DMS53 treated with DMSO at 0.1 percent for 48 hours (cell line): ENCODE measurements around the gene APIP.

Experiments used
- DNase-seq: peaks from one replicate; lab custom pipeline; 2025; ENCODE audit not compliant: unreplicated experiment; lab: John Stamatoyannopoulos, UW

Gene APIP

DNA sequence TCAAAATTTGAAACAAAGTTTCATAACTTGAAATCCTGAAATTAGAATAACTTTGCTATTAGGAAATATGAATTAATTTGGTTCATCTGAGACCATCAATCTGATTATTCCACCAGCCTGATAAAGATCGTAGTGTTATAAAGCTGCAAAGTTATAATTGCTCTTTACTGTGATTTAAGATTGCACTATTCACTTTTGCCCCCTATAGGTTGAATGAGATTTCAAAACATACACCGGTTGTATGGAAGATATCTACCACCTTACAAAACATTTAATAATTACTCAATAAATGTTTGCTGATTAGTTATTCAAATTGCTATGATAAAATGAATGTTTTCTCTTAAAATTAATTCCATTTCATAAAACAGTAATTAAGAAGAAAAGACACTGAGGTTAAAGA is 26.1 kb downstream of the APIP start:
- no peak for DNase-seq

DNA sequence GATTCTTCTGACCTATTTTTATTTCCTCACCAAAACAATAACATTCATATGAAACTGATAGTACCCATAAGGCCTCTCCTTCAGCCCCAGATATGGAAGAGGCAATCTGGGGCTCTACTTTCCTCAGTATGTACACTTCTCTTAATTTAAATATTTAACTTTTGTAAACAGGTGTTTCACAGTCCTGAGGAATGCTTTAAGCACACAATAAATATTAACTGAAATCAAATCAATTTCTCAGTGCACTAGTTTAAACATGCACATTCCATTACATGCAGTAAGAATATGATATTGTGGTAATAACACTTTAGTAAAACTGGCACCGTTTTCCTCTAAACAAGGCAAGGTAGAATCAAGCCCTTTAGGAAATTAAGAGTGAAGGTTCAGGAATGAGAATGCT is 28.9 kb downstream of the APIP start:
- DNase-seq = no peak

DNA sequence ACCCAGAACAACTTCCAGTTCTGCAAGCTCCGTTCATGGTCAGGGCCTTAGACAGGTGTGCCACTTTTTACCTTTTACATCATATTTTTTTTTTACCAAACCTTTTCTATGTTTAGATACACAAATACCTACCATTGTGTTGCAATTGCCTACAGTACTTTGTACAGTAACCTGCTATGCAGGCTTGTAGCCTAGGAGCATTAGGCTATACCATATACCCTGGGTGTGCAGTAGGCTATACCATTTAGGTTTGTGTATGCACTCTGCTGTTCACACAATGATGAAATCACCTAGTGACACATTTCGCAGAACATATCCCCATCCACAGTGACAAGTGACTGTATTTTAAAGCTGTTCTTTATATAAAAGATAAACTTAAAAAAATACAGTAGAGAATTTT is 29.6 kb downstream of the APIP start:
- no peak for DNase-seq

DNA sequence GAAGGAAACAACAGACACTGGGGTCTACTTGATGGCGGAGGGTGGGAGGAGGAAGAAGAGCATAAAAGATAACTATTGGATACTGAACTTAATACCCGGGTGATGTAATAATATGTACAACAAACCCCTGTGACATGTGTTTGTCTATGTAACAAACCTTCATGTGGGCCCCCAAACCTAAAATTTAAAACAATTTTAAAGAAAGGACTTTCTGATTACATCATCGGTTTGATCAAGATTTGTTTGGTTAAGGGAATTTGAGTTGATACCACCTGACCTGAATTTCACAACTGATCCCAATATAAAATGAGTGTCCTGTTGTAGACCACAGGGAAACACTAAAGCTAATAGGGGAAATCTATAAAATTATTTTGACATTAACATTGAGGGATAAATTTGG is 34.3 kb downstream of the APIP start:
- no peak for DNase-seq

DNA sequence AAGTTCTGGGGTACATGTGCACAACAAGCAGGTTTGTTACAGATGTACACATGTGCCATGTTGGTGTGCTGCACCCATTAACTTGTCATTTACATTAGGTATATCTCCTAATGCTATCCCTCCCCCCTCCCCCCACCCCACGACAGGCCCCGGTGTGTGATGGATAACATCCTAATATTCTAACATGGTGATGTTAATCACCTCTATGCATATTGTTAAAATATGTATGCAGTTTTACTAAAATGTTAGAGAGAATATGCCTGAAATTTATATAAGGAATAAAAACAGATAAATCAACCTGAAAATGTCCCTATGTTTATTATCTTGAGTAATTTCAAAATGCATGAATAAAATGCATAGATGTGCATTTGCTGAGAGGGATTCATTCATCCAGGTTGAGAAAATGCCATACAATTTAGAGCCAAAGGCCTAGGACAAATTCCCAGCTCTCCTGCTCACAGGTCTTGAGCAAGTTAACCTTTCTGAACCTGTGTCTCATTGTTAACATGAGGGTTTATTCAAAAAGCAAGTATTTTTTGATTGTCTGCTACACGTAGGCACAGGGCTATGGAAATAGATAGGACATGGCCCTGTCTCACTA is 38.7 kb downstream of the APIP start:
- no peak for DNase-seq

DNA sequence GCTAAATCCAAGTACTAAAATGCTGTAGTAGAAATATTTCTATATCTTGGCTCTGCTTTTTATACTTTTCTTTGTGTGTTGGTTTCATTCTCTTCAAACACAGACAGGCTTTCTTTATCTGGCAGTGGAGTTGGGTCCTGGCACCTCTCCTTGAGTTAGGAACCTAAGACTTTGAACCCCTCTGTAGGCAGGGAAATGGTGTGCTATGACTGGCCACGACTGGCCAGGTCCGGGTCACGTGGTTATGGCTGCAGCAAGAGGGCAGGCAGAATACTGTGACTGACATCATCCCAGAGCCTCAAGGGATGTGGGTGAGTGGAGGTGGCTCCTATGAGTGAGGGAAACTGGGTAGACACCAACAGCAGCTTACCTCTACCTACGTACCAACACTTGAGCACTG is 42.0 kb downstream of the APIP start:
- no peak for DNase-seq

DNA sequence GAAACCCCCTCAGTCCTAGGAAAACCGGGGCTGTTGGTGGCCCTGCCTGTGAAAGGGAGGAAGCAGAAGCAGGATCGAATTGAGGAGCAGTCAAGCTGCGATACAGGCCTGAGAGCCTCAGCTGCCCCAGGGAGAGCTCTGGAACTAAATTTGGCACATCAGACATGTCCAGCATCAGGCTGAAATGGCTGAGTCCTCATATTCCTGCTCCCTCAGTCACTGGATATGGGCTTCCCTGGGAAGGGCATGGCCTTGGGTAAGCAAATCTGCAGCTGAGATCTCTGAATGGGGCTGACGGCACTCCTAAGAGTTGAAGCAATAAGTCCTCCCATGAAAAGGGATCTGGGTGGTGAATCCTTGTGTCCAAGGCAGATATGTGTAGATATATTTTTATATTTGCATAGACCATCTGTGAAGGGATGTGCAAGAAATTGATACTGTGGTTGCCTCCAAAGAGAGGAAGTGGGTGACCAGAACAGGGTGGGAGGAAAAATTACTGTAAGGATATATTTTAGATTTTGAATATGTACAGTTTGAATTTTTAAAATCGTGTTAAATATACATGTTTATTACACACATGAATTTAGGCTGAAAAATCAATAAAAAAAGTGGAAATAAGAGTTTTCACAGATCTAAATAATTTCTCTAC is 45.5 kb downstream of the APIP start:
- no peak for DNase-seq

DNA sequence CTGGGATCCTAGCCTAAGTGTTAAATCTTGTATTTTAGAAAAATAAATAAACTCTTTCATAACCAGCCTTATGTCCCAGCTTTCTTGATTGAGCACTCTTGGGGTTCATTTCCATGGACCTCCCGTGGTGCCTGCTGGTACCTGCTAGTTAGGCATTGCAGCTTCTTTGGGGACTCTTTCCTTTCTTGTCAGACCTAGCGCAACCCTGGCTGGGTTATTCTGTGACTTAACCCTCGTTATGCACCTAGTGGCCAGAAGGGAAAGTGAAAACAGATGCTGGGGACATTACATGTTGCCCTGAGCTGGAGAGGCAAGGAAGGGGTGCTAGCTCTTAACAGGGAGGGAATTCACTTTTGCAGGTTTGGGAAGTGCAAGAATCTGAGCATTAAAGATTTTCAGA is 46.8 kb downstream of the APIP start:
- no peak for DNase-seq

DNA sequence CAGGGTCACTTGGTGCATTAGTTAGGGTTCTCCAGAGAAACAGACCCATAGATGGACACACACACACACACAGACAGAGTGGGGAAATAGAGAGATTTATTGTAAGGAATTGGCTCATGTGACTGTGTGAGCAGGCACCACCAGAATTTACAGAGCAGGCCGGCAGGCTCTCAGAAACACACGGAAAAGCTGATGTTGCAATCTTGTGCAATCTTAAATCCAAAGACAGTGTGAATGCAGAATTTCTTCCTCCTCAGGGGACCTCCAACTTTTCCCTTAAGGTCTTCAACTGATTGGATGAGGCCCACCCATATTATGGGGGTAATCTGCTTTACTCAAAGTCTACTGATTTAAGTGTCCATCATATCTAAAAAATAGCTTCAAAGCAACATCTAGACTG is 49.8 kb downstream of the APIP start:
- no peak for DNase-seq

DNA sequence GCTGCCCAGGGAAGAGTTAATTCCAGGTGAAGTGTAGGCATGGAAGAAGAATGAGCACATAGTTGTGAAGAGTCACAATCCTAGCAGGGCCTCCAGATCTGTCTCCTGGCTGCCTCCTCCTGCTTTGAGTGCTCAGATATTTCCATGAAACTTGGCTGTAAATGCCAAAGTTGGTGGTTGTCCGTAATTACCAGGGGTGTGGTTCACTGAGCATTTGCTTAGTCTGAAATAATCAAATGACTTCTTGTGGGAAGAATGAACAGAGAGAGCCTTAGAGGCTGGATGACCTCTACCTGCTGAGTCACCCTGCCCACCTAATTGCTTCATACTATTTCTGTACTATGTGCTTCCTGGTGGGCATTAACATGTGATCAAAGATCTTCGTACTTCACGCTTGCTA is 50.9 kb downstream of the APIP start:
- no peak for DNase-seq

DNA sequence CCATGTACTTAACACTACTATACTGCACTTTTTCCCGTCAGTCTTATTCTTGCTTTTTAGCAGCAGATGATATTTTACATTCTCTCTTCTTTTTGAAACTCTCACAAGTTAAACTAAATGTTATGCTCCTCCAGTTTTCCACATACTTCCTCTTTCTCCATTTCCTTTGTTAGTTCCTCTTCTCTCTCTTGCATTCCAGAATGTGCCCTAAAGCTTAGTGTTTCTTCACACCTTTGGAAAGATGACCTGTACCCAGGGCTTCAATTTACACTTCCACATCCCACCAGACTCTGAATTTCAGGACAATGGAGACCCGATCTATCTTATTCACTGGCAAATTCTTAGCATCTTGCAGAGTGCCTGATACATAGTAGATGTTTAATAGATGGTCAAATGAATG is 51.8 kb downstream of the APIP start:
- DNase-seq = no peak

DNA sequence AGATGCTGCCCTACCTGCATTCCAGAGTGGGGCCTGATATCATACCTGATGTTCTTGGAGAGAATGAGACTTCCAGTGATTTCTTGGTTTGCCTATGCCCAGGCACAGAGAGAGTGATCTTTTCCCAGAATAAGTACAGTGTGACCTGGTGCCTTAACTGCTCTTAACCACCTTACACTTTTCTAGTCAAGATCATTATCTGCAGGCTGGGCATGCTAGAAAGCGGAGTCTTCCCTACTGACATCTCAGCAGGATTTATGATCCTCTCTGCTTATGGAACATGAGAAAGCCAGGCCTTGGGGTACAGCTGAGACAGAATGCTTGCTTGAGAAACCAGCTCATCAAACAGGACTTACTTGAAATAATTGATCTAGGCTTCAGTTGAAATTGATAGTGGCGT is 53.1 kb downstream of the APIP start:
- no peak for DNase-seq

DNA sequence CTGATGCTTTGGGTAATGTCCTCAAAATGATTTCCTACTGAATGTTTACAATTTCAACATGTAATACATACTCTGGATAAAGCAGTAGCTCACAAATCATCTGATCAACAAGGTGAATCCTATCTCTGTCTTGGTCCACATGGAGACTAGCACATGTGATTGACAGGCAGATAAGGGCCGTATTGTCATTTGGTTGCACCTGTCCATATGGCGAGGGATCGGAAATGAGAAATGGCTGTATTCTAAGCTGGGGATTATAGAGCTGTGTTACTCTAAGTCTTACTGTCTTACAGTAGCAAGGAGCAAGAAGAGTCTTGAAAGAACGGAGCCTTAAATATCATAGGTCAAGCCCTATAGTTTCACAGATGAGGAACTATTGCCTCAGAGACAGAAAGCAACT is 55.7 kb downstream of the APIP start:
- no peak for DNase-seq

DNA sequence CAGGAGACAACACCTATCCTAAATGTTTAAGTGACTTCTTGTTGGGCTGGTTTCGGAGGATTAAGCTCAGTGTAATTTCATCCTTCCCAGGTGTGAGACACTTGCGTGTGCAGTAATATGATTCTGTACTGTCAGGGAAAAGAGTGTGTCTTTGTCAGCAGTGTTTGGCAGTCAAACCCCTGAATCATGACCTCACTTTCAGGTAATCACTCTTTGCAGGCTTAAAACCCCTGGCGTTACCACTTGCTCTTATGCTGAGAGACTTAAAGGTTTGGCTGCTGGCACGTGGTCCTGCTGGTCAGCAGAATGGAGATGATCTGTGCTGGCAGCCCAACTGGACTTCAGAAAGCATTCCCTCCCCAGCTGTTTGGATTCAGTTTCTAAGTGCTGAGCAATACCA is 56.1 kb downstream of the APIP start:
- DNase-seq = no peak

DNA sequence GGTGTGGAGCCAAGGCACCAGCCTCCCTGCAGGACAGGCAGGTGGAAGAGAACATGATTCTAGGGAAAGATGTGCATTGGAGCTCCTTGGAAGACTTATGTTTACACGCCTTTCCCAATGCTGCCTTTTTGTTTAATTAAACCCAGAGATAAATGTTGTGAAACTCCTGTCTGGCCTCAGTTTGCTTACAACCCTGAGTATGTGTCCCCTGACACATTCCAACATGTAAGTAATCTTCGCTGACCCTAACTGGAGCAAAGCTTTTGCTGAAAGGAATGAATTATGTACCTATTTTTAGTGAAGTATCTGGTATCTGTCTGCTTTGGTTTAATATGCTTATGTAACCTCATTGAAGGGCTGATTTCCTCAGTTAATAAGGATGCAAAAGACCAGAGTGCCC is 56.7 kb downstream of the APIP start:
- DNase-seq = no peak

DNA sequence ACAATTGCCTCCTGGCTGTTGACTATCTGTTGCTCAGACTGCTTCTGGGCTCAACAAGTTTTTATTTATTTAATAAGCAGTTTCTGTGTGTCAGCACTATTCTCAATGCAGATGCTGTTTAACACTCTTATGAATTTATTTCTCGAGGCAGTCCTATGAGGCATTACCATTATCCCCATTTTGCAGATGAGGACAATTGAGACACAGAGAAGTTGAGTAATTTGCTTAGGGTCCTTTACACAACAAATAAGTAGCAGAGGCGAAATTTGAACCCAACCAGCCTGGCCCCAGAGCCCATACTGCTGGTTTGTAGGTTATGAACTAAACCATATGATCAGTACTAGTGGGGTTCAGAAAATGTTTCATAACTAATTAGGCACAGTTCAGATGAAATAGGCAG is 58.7 kb downstream of the APIP start:
- DNase-seq = no peak

DNA sequence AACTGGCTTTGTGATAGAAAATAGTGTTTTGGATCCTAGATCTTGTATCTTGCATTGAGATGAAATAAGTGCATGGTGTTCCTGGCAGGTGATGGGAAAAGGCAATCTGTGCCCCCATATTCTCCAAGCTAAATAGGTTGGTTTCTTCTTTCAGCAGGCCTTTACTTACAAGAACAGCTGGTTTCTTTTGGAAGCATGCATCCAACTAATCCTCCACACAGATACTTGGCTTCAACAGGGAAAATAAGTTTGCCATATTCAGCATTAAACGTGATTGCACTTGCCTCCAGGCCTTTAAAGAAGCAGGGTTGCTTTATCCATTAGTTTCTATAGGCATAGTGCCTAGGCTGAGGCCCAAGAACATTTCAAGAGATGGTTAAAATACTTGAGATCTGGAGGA is 59.9 kb downstream of the APIP start:
- DNase-seq = no peak

DNA sequence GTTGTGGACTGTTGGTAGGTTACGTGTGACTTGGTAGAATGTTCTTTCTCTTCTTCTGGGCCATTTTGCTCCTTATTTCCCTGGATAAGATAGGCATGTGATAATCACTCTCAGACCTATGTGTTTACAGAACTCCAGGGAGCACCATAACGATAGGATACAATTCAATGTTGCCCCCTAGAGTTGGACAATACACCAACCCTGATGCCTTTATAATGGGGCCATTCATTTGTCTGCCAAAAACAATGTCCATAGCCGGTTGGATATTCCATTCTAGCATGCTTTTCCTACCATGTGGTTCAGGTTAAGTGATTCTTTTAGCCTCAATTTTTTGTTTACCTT is 60.5 kb downstream of the APIP start:
- no peak for DNase-seq

DNA sequence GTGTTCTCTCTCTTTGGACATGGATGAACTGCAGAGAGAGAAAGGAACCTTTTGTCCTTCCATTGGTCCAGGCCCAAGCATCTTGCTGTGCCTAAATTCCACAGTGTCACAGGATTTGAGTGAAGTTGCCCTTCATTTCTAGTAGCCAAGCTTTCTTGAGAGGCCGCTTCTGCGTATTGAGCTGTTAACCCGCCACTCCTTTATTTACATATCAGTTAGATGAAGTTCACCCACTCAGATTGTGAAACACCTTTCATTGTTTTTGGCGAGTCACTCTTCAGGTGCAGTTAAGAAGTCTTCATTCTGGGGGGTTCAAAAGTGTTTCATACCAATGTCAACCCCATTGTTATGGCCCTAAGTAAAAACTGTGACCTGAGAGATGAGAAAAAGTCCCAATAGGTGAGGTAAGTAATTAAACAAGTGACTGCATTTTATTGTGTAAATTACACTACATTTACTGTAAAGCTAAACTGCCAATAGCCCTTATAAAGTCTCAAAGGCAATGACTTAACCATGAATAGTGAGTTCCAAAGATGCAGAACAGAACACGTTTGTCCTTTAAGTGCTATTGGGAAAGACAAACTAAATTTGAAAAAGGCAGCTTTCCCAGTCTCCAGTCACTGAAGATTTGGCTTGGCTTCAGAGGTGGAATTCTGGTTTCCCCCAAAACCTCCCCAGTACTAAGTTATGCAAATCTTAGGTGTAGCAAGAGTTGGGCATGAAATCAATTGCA is 61.0 kb downstream of the APIP start:
- no peak for DNase-seq

DNA sequence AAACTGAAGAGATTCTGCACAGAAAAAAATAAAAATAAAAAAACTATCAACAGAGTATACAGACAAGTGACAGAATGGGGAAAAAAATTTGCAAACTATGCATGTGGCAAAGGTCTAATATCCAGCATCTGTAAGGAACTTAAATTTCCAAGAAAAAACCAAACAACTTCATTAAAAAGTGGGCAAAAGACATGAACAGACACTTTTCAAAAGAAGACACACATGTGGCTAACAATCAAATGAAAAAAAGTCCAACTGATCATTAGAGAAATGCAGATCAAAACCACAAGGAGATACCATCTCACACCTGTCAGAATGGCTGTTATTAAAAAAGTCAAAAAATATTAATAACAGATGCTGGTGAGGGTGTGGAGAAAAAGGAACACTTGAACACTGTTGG is 64.3 kb downstream of the APIP start:
- DNase-seq = no peak

DNA sequence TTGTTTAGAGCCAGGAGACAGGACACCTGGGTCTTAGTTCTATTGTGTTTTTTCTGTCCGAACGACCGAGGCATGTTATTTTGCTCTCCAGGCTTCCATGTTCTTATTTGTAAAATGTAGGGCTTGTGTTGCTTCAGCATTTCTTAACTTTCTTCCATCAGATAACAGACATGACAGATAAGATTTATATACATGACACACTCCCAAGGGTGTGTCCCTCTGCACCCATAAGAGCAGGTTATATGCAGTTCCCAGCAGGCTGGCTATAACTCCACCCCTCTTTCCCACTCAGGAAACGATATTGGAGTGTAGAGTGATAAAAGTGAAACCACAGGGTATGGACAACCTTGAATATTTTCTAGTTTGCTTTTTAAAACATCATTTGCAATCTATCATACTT is 65.8 kb downstream of the APIP start:
- DNase-seq = no peak

DNA sequence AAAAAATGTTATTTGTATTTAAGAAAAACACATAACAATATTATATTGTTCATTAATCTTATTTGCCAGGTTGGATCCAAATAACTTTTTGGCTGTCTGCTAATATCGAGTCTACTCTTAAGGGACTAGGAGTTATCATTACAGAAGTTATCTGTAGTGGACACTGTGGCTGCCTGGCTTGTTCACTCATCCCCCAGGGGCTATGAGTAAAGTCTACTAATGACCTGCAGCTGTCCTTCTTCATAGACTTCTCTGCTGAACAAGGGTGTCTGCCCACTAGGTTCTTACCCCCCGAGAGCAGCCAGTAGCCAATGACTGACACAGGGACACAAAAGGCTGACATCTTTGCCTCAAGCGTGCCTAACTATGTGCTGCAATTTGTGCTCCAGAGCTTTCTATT is 69.7 kb downstream of the APIP start:
- no peak for DNase-seq
